ENCODE measurements around the gene YTHDC1.

Gene YTHDC1

DNA sequence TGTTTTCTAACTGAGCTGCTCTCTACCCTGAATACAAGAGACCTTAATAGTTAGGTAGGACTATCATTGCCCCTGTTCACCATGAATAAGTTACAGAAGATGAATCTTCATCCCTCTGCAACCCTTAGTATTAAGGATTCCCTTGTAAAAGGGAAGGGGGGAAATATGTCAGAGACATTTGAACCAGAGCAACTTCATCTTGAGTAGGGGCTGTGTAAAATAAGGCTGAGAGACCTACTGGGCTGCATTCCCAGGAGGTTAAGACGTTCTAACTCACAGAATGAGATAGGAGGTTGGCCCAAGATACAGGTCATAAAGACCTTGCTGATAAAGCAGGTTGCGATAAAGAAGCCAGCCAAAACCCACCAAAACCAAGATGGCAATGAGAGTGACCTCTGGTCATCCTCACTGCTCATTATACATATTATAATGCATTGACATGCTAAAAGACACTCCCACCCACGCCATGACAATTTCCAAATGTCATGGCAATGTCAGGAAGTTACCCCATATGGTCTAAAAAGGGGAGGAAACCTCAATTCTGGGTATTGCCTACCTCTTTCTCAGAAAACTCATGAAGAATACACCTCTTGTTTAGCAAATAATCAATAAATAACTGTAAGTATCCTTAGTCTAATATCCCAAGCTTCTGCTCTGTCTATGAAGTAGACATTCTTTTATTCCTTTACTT, 84.9 kb downstream of the YTHDC1 start:
- no peaks in the 10 kb centered on the region for H3K36me3 ChIP-seq
- H3K4me1 ChIP-seq, result no peaks in the 10 kb centered on the region
- DNase-seq, result no peak
- H3K27me3 ChIP-seq, result no peaks in the 10 kb centered on the region
- H3K9me3 ChIP-seq, result no peaks in the 10 kb centered on the region
- TF ChIP-seq CTCF (IDR thresholded peaks at IDR 0.05; ENCODE audit: low read depth, low read length), result no peak
- no peak overlapping the region for H3K4me3 ChIP-seq (ENCODE audit: low read depth, low read length)
